ENCODE data around the gene ZNF318.

GRCh38 chr6:43389730-43390295 is 20.4 kb upstream of the ZNF318 start:
- TF ChIP-seq, protein P1, sequence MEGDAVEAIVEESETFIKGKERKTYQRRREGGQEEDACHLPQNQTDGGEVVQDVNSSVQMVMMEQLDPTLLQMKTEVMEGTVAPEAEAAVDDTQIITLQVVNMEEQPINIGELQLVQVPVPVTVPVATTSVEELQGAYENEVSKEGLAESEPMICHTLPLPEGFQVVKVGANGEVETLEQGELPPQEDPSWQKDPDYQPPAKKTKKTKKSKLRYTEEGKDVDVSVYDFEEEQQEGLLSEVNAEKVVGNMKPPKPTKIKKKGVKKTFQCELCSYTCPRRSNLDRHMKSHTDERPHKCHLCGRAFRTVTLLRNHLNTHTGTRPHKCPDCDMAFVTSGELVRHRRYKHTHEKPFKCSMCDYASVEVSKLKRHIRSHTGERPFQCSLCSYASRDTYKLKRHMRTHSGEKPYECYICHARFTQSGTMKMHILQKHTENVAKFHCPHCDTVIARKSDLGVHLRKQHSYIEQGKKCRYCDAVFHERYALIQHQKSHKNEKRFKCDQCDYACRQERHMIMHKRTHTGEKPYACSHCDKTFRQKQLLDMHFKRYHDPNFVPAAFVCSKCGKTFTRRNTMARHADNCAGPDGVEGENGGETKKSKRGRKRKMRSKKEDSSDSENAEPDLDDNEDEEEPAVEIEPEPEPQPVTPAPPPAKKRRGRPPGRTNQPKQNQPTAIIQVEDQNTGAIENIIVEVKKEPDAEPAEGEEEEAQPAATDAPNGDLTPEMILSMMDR (IDR thresholded peaks at IDR 0.05; ENCODE audit: insufficient read depth, low read depth, low read length): no peak
- TF ChIP-seq EZH2 (IDR thresholded peaks at IDR 0.05; ENCODE audit: insufficient read depth, low read length): no peak

Measured in astrocyte (in vitro differentiated cells and primary cell).